ENCODE data around the gene ZNF223. TPM values are rescaled to one million over a fixed set of nuclear protein-coding genes. Genes with fewer than 3 reads are reported as not detected.

ZNF223 gene
- total and polyA plus RNA-seq, 10 of the 15 experiments (the other 5 are each of a cell fraction or from before 2014, with no cell fraction given): 0.05 to 3.7 (median 0.14) TPM; not detected in 4

GRCh38 chr19:44051650-44052402 lies at the start of gene ZNF223 (continued):
- TF ChIP-seq ZBTB40 (IDR thresholded peaks at IDR 0.05; ENCODE audit: borderline replicate concordance): peak; percentile 91
- TF ChIP-seq IRF3 (IDR thresholded peaks at IDR 0.05): no peak
- no peak for TF ChIP-seq ESRRA (IDR thresholded peaks at IDR 0.05; ENCODE audit: low read length)
- peak; percentile 85 for TF ChIP-seq ZBTB11 (CRISPR knock-in tag; IDR thresholded peaks at IDR 0.05)
- no peak for TF ChIP-seq HDAC6 (IDR thresholded peaks at IDR 0.05; ENCODE audit: unreplicated experiment)
- no peak for TF ChIP-seq SMARCA5 (IDR thresholded peaks at IDR 0.05)
- TF ChIP-seq NFYB (IDR thresholded peaks at IDR 0.05; ENCODE audit: insufficient read depth, low read depth, low read length): no peak
- no peak for TF ChIP-seq RFX5 (IDR thresholded peaks at IDR 0.05; ENCODE audit: low read depth, low read length)
- TF ChIP-seq STAT3 (IDR thresholded peaks at IDR 0.05; ENCODE audit: low read depth, low read length): no peak
- TF ChIP-seq BCL3 (IDR thresholded peaks at IDR 0.05; ENCODE audit: borderline replicate concordance, insufficient read depth, low read depth, low read length, poor library complexity, severe bottlenecking): no peak
- no peak for TF ChIP-seq POLR2AphosphoS2 (IDR thresholded peaks at IDR 0.05; ENCODE audit: low read depth, low read length)
- no peak for TF ChIP-seq MTA3 (IDR thresholded peaks at IDR 0.05; ENCODE audit: borderline replicate concordance, low read length)
- no peak for TF ChIP-seq NFYA (IDR thresholded peaks at IDR 0.05; ENCODE audit: borderline replicate concordance, low read depth, low read length)
- TF ChIP-seq PBX3 (IDR thresholded peaks at IDR 0.05; ENCODE audit: insufficient replicate concordance, low read depth, low read length): no peak
- no peak for TF ChIP-seq BMI1 (IDR thresholded peaks at IDR 0.05; ENCODE audit: borderline replicate concordance)
- TF ChIP-seq STAT1 (conservative IDR thresholded peaks at IDR 0.05): no peak
- no peak for TF ChIP-seq CBFB (IDR thresholded peaks at IDR 0.05; ENCODE audit: low read depth)
- no peak for TF ChIP-seq NR2F1 (conservative IDR thresholded peaks at IDR 0.05)
- TF ChIP-seq ZBED1 (IDR thresholded peaks at IDR 0.05; ENCODE audit: borderline replicate concordance): no peak
